AG08395 (cell line): ENCODE measurements around the gene OLAH.
"Not testable (repeated sequence)": the region's sequence is repeated elsewhere in the genome, so short reads cannot be mapped to it uniquely, and the experiment has no call there.

Source experiments
- DNase-seq: peaks from one replicate; pipeline ENCODE4 v3.0.0; 2012; ENCODE audit warnings: mixed read lengths, low spot score

OLAH gene

DNA sequence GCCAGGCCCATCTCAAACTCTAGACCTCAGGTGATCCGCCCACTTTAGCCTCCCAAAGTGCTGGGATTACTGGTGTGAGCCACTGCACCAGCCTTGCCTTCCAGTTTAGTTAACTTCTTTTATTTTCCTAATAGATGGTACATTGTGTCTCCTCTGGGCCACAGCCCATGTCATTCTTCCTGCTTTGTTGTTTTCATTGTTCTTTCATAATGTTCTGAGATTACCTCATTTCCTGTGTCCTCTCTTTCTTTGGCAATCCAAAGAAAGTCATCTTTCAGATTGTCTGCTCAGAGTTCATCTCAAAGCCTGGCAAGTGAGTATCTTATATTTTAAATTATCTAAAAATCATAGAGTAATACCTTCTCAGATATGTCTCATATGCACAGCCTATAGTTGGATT is at the start of gene OLAH:
OLAH (plus strand) TSS at position 270 of the 400 bp plus-strand sequence. CDS start 3,346 bp downstream, outside the sequence.
- no peak for DNase-seq

DNA sequence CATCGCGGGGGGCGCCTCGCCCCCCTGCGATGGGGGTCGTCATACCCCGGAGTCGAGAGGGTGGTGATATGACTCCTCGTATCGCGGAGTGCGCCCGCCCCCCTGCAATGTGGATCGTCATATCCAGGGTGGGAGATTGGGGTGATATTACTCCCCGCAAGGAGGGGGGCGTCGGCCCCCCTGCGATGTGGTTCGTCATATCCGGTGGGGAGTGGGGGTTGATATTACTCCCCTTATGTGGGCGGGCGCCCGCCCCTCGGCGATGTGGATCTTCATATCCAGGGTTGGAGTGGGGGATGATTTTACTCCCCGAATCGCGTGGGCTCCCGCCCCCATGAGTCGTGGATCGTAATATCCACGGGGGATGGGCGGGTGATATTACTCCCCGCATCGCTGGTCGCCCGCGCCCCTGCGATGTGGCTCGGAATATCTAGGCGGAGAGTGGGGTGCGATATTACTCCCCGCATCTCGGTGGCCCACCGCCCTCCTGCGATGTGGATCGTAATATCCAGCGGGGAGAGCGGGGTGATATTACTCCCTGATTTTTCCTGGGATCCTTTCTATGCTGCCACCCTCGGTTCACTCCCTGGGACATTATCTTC is 47.7 kb upstream of the OLAH start:
- no peak for DNase-seq

DNA sequence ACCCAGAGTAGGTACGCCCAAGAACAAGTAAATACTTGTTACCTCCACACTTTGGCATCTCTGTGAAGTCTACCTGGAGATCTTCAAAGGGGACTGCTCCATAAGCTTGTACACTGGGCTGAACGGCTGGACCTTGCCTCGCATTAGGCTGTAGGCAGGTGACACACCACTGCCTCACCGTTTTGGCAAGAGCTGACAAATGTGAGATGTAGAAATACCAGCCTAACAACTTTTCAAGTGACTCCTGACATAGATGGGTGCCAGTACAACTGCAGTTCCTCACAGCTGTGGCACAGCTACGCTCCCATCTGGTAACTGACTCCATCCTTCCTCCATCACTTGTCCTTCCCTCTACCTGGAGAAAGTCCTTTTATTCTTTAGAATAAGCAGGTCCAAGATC is 30.2 kb upstream of the OLAH start:
- DNase-seq: not testable (repeated sequence)

DNA sequence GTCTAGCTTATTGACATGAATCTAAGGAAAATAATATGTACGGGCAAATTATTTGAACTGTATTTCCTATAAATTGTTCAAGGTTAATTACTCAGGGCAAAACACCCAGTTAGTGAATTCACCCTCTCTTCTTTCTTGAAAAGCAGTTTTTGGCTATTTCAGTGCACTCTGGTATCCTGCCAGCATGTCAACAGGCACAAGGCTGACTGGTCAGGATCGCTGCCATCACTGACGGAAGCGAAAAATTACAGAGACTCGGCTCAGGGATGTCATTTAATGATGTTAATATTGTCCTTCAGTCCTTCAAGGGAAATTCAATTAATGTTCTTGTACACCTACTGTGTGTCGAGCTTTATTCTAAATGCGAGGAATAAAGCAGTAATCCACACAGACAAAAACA is 28.3 kb upstream of the OLAH start:
- no peak for DNase-seq

DNA sequence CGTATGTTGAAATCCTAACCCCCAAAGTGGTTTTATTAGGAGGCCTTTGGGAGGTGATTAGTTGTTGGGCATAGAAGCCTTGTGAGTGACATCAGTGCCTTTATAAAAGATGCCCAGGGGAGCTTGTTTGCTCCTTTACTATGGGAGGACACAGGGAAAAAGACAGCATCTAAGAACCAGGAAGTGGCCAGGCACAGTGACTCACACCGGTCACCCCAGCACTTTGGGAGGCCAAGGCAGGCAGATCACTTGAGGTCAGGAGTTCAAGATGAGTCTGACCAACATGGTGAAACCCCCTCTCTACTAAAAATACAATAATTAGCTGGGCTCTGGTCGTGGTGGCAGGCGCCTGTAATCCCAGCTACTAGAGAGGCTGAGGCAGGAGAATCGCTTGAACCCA is 22.8 kb upstream of the OLAH start:
- not testable (repeated sequence) for DNase-seq

DNA sequence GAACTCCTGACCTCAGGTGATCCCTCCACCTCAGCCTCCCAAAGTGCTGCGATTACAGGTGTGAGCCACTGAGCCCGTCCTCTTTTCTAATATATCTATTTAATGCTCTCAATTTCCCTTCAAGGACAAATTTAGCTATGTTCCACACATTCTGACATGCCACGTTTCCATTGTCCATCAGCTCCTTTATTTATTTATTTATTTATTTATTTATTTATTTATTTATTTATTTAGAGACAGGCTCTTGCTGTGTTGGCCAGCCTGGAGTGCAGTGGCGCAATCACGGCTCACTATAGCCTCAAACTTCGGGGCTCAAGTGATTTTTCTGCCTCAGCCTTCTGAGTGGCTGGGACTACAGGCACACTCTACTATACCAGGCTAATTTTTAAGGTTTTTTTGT is 20.7 kb upstream of the OLAH start:
- DNase-seq: not testable (repeated sequence)

DNA sequence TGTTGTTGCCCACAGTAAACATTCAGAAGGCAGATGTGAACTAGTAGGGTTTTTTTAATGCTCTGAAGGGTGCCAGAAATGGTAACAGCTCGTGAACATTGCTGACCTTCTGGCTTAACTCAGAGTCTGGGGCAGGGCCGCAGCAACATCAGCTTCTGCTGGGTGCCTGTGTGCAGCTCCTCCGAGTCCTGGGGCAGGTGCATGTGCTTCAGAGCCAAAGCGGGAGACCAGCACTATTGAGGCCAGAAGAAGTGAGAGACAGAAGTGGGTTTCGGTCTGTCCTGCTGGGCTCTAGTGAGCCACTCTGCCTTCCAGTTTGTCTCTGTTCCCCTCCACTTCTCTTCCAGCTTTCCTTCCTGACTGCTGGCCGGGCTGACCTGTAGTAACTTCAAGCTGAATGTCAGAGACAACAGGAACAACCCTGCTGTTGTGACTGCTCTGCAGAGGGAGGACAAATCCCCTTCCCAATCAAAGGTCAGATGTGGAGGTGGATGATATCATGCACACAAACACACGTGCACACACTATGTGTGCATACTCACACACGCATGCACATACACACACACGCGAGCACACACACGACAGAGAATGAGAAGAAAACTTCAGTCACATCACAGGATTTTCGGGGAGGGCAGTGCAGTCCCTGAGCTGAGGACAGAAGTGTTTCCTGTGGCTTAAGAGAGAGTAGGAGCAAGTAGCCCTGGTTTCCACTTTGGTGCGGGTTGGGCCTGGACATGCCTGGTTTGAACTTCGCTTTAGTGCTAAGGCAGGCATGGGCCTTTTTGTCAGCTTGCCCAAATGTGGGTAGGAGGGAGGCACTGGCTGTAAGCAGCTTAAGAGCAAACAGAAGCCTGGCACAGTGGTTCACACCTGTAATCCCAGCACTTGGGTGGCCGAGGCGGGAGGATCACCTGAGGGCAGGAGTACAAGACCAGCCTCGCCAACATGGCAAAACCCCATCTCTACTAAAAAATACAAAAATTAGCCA is 19.4 kb upstream of the OLAH start:
- DNase-seq: not testable (repeated sequence)

DNA sequence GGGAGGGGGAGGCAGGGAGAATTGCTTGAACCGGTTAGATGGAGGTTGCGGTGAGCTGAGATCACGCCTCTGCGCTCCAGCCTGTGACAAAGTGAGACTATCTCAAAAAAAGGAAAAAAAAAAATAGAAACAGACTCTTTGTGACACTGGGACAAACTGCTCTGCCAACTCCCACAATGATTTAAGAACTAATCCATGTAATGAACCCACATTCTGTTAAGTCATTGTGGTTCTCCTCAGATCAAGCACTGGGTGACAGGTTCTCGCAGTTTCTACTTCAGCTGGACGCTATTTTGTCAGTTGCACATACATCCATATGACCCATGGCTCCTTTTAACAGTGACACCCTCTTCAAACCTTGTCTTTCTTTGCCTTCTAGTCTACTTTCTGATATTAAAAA is 18.7 kb upstream of the OLAH start:
- DNase-seq: not testable (repeated sequence)

DNA sequence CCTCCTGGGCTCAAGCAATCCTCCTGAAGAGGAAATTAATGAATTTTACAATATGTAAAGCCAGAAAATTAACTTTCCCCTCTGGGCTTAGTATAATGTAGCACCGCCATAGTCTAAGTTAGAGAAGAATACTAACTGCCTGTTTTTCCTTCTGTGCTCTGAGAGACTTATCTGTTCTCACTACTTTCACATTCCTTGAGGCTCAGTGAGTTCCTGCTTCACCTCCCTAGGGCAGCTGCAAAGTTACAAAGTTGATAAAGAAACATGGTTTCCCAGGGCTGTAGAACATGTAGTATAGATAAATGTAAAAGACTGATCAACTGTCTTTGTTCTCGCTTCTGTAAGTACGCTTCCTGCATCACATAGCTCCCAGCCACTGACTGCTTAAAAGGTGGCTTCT is 16.0 kb upstream of the OLAH start:
- no peak for DNase-seq

DNA sequence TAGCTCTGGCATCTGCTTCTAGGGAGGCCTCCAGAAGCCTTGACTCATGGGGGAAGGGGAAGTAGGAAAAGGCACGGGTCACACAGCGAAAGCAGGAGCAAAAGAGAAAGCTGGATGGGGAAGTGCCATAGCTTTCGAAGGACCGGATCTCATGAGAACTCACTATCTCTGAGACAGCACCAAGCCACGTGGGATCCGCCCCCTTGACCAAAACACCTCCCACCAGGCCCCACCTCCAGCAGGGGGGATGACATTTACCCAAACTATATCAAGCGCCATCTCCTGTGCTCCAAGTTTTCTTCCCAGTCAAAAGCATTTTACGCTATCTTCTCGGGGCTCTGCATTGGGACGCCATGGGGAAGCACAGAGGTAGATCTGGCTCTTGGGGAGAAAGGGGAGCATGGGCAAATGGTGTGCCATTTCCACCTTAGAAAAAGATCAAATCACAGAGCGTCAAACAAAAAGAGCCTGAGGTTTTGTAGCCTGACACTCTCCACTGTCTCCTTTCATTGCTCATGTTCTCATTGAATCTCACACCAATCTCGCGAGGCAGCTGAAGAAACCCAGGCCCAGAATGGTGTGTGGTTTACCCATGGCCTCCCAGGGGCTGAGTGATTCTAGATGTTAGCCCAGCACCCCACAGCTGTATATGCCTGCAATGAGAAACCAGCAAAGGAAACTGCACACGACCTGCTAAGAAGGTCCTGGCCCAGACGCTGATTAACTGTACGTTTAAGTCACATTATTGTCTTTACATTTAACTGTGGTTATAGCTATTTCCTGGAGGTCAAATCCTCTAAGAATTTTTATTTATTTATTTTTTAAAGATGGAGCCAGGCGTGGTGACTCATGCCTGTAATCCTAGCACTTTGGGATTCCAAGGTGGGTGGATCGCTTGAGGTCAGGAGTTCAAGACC is 8.1 kb upstream of the OLAH start:
- no peak for DNase-seq

DNA sequence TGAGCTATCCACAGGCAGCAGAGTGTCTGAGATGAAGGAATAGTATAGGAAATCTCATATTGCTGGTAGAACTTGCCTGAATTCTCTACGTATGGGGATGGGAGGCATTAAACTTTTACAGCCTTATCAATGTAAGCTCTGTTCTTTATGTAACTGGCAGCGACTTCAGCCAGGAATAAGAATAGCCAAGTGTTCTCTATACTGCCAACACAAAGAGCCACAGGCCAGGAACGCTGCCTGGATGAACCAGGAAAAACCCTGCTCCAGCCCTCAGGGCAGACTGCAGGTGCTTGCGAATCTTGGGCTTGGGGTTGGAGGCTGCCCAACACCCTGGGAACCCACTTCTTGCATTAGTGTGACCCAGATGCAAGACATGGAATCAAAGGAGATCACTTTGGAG is 6.1 kb upstream of the OLAH start:
- DNase-seq: no peak

DNA sequence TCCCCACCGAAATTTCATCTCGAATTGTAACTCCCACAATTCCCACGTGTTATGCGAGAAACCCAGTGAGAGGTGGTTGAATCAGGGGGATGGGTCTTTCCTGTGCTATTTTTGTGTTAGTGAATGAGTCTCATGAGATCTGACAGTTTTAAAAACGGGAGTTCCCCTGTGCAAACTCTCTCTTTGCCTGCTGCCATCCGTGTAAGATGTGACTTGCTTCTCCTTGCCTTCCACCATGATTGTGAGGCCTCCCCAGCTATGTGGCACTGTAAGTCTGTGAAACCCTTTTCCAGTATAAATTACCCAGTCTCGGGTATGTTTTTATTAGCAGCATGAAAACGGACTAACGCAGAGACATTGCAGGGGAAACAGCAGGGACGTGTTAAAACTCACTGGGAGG is 5.3 kb upstream of the OLAH start:
- no peak for DNase-seq

DNA sequence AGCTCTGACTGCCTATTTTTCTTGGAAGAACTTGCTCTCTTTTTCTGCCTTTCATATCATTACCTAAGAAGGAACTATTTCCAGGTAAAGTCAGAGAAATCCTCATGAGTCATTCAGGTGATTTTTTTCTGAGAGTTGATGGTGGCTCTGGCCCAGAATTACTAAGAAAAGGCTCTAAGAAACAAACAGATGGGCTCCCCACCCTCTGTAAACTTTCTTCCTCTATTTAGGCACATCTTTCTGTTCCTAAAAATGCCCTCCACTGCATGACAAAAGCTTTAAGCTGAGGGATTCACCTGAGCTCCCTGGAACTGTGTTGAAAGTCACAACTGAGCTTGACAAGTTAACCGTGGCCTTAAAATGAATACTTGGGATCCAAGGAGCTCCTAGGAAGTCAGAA is 1.6 kb downstream of the OLAH start:
- no peak for DNase-seq

DNA sequence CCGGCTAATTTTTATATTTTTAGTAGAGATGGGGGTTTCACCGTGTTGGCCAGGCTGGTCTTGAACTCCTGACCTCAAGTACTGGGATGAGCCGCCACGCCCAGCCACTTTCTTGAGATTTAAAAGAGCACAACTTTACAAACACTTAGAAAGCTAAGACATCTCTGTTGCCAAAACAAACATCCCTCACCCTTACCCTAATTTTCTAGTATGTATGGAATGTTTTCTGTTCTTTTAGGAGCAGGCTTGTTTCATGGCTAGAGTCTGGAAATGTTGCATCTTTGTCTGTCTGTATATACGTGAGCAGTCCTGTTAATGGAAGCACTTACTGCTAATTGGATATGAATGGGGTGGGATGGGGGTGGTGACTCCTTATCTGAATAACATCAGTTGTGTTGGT is 2.9 kb downstream of the OLAH start:
- DNase-seq: no peak

DNA sequence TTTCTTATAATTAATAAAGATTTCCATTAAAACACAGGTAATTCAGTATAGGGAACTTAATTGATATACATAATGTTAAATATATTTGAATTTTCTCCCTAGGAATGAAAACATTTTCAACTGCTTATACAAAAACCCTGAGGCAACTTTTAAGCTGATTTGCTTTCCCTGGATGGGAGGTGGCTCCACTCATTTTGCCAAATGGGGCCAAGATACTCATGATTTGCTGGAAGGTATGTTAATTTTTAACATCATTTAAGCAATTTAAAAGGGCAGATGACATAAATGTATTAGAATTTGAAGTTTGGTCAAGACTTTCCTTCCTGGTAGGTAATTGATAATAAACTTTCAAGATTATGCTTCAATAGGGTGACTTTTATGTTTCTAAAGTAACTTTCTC is 5.8 kb downstream of the OLAH start:
- no peak for DNase-seq

DNA sequence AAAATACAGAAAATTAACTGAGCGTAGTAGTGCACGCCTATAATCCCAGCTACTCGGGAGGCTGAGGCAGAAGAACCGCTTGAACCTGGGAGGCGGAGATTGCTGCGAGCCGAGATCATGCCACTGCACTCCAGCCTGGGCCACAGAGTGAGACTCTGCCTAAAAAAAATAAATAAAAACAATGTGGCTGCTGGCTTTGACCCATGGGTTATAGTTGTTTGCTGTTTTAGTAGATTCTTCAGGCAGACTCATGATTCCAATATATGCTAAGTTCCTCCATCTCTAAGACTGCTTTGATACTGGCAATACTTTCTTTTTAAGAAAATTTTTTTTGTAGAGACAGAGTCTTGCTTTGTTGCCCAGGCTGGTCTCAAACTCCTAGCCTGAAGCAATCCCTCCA is 8.4 kb downstream of the OLAH start:
- no peak for DNase-seq

DNA sequence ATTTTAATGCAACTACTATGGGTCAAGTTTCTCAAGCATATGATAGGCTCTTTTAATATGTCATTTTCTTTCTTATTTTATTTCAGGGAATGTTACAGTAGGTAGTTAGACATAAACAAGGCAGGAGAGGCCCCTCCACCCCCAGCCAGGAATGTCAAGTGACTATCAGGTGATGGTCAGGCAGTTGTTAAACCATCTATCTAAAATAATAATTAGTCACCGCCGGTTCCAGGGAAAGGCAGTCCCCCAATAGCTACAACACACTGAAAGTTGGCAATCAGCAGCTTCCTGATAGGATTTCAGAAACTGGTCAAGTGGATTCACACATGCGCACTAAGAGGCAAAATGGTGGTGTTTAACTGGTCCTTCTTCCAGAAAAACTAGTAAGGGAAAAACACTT is 9.3 kb downstream of the OLAH start:
- DNase-seq: no peak

DNA sequence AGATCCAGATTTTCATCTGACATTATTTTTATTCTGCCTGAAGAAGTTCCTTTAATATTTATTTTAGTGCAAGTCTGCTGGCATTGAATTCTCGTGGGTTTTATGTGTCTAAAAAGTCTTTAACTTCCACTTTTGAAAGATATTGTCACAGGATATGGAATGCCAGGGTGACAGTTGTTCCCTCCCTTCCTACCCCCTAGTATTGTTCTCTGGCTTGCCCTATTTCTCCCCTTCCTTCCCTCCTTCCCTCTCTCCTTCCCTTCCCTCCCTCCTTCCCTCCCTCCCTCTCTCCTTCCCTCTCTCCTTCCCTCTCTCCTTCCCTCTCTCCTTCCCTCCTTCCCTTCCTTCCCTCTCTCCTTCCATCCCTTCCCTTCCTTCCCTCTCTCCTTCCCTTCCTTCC is 14.9 kb downstream of the OLAH start:
- no peak for DNase-seq

DNA sequence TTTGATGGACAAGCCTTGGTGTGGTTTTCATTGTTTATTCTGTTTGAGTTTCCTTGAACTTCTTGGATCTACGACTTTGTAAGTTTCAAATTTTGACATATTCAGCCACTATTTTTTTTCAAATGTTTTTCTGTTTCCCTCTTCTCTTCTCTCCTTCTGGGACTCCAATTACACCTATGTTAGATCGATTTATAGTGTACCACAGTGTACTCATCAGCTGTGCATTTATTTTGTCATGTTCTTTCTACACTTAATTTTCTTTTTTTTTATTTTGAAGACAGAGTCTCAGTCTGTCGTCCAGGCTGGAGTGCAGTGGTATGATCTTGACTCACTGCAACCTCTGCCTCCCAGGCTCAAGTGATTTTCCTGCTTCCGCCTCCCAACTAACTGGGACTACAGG is 16.2 kb downstream of the OLAH start:
- no peak for DNase-seq

DNA sequence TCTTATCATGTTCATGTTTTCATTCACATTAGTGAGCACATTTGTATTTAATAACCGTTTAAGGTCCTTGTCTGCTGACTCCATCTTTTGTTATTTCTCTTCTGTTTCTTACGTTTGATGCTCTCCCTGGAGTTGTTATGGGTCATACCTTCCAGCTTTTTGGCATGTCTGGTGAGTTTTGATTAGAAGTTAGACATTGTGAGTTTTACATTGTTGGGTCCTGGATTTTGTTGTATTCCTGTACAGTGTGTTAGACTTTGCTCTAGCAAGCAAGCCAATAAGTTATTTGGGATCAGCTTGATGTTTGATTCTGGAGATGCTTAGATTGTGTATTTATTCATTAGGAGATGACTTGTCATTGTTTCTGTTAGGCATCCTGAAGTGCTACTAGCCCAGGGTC is 16.9 kb downstream of the OLAH start:
- DNase-seq: no peak

DNA sequence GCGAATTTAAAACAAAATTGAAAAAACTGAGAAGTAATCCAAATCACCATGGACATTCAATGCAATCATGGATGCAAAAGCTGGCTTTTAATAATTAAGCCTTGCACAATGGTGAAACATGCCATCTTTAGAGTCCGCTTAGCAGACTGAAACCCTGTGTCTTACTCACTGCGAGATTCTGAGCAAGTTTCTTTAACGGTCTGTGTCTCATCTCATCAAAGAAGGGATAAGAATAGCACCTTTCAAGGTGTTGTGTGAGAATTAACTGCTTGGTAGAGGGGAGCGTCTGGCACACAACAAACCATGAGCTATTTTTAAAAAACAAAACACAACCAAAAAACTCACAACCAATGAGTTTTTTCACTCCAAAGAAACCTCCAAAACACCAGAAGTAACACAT is 23.4 kb downstream of the OLAH start:
- no peak for DNase-seq

DNA sequence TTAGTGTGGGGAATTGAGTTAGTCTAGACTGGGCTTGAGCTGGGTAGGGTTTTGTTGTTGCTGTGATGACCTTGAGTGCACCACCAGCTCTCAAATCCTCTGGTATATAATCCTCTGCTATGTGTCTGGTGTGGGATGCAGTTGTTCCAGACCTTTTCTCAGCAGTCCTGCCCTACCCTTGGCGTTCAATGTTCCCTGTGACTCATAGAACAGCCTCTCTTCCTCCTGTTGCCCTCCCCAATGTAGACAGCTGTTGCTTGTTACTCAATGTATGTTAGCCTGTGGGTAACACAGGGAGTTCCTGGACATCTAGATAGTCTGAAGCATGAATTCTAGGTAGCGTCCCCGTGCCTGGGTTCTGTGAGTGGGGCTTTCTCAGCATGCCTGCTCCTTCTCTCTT is 25.1 kb downstream of the OLAH start:
- peak; percentile 48 for DNase-seq
